ENCODE results near the gene RGL2. TPM values are rescaled to one million over a fixed set of nuclear protein-coding genes. Genes with fewer than 3 reads are reported as not detected.

Gene RGL2
- total RNA-seq, 3 donors from 2014 or later = 11.6 to 15.8 (median 15.4) TPM

DNA sequence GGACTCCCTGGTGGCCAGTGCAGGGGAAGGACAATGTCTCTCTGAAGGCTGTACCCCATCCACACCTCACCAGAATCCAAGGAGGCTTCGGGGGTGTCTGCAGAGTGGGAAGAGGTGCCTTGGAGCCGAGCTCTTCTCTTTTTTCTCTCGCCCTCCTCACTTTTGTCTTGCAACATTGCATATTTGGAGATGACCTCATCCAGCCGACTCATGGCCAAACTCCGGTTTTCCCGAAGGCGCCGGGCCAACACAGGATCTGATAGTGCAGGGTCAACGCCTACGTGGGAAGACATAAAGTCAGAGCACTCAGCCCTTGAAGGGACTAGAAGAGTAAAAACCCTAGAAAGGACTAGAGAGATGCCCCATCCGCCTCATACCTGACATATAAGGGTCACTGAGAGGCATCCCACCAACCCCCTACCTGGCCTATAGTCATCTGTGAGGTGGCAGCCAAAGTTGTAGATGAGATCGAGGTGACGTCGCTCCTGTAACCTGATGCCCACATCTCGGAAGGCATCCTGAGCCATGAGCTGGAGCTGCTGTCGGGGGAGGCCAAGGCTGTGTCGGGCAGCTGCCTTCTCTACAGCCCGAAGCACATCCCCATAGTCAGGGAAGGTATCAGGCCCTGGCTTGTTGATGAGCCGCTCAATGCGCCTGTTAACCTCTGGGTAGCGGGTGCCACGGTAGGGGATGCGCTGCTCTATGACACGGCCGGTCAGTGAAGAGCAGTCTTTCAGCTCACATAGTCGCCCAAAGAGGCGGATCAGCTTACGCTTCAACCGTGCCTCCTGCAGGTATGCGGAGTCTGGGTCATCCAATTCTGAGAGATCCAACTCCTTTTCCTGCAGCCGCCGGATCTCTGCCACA is 21.8 kb upstream of the RGL2 start:
- Mint-ChIP-seq H3K36me3 (ENCODE audit: insufficient read depth) (peaks cover 21% of the 10 kb centered on the region), H3K4me1 (ENCODE audit: low read depth) (peaks cover 73% of the 10 kb centered on the region), H3K27me3 (ENCODE audit: low read depth) (no peaks in the 10 kb centered on the region), H3K9me3 (no peaks in the 10 kb centered on the region), H3K4me3 (peak overlapping the region; percentile 98)
- DNase-seq (no peak), ATAC-seq (no peak)

DNA sequence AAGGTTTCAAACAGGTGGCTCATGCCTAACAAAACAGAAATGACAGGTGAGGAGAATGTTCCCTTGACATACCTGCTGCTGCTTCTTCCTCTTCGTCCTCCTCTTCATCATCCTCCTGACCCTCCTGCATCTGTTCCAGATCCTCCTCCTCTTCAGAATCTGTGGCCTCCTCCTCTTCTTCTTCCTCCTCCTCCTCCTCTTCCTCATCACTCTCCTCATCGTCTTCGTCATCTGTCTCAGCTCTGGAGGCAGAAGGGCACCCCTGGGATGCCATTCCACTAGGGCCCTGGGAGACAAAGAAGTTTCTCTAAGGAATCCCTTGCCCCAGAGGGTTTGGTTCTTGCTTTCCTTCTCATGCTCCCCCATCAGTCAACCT is 21.2 kb upstream of the RGL2 start:
- Mint-ChIP-seq H3K27me3 (ENCODE audit: low read depth) (no peaks in the 10 kb centered on the region), H3K36me3 (ENCODE audit: insufficient read depth) (peaks cover 21% of the 10 kb centered on the region), H3K4me1 (ENCODE audit: low read depth) (peaks cover 79% of the 10 kb centered on the region), H3K9me3 (no peaks in the 10 kb centered on the region), H3K4me3 (peak overlapping the region; percentile 98)
- ATAC-seq (no peak), DNase-seq (no peak)

DNA sequence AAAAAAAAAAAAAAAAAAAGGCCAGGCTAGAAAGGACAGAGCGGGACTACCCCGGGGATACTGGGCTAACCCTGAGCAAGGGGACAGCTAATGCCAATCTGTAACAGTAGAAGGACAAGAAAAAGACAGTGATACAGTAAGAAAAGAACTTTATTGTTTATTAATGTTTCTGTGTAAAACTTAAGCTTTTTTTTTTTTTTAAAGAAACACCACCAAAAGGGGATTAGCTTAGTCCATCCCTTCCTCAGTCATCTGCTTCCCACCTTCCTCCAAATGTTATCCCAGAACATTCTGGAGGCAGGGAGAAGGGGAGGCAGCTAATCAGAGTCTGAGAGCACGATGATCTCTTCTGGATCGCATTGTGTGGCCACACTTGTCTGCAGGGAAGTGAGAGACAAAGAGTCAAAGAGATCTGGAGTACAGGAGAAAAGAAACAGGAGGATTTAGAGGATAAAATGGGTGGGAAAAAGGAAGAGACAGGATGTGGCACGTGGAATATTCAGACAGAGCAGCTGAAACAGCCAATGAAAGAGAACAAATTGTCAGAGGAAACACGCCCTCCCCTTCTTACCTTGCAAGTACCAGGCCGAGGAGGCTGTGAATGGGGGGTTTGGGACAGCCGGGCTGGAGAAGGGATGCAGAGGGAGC is 19.8 kb upstream of the RGL2 start:
- H3K36me3 Mint-ChIP-seq (ENCODE audit: insufficient read depth) = peaks cover 21% of the 10 kb centered on the region
- H3K4me3 Mint-ChIP-seq = peak overlapping the region; percentile 92
- ATAC-seq = no peak

DNA sequence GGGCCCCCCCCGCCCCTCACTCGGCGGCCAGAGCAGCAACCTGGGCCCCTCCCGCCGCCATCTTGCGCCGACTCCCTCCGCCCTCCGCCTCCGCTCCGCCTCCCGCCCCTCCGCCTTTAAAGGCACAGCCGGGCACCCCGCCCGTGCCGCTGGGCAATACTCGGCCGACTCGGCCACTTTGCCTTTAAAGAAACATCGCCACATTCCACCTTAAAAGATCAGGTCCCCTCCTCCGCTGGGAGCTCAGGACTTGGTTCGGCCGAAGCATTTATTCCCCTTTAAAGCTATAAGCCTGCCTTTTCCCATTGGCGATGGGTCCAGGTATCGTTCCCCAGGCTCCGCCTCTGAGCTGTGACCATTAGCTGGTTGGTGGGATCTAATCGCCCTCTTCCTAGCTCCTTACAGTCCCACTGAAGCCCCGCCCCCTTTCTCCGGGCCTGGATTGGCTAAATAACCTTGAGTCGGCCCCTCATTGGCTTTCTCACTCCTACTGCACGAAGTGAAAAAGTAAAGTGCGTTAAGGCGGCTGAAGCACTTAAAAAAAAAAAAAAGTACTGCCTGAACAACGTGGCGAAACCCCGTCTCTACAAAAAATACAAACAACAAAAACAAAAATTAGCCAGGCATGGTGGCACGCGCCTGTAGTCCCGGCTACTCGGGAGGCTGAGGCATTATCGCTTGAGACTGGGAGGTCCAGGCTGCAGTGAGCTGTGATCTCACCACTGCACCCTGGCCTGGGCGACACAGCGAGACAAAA is 19.1 kb upstream of the RGL2 start, which contains the start of gene ZBTB22:
Gene ZBTB22, minus strand, starts transcription at position 76 of the 757 bp plus-strand sequence. CDS start 828 bp downstream, outside the sequence.
- peaks cover 21% of the 10 kb centered on the region for H3K36me3 Mint-ChIP-seq (ENCODE audit: insufficient read depth)

More for the DNA sequence above, 19.8 kb upstream of the RGL2 start:
- H3K4me1 Mint-ChIP-seq (ENCODE audit: low read depth) = peaks cover 79% of the 10 kb centered on the region
- H3K9me3 Mint-ChIP-seq = no peaks in the 10 kb centered on the region
- H3K27me3 Mint-ChIP-seq (ENCODE audit: low read depth) = no peaks in the 10 kb centered on the region
- no peak for DNase-seq

DNA sequence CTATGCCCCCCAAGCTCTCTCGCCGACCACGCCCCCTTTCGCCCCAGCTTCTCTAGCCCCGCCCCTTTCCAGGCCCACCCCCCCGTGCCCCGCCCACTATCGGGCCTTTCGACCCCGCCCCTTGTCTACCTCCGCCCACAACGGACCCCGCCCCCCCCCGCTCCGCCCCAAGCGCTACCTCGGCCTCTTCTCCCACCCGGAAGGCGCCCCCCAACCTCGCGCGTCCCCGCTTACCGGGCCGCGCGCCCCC is 18.6 kb upstream of the RGL2 start:
- Mint-ChIP-seq H3K27me3 (ENCODE audit: low read depth) (no peaks in the 10 kb centered on the region), H3K36me3 (ENCODE audit: insufficient read depth) (peaks cover 25% of the 10 kb centered on the region)

More for the DNA sequence above, 19.1 kb upstream of the RGL2 start, which contains the start of gene ZBTB22:
- Mint-ChIP-seq H3K4me3 (peak within 1 kb of the TSS; percentile 92), H3K9me3 (no peaks in the 10 kb centered on the region), H3K4me1 (ENCODE audit: low read depth) (peaks cover 76% of the 10 kb centered on the region), H3K27me3 (ENCODE audit: low read depth) (no peaks in the 10 kb centered on the region)
- DNase-seq (peak; percentile 93), ATAC-seq (peak; percentile 63 to 73)

DNA sequence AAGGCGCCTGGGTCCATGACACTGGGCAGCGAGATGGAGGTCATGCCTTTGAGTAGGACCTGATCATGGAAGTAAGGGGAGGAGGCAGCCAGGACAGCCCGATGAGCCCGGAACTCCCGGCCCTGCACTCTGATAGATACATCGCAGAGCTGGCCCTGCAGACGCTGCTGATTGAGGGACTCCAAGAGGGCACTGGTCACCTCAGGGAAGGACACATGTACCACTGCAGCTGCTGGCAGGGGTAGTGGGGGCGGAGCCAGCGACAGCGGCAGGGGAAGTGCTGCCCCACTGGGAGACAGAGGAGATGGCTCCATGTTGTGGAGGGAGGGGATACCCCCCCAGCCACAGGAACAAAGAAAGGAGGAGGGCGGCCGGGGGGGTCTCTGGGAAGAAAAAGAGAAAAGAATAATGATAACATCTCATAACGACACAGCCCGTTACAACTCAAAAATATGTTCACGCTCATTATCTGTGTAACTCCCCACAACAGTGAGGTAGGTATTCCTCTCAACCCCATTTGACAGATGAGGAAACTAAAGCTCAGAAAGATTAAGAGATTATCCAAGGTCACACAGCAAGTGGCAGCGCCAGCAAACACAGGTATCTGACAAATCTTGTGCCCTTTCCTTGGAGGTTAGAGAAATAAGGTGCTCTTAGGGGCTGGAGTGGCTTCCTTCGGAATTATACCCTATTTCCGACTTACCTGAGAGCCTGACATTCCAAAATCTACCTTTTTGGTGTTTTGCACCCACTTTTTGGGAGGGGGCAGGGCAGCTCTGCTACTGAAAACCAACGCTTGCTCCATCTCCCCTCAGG is 18.1 kb upstream of the RGL2 start:
- peaks cover 77% of the 10 kb centered on the region for H3K4me1 Mint-ChIP-seq (ENCODE audit: low read depth)
- H3K36me3 Mint-ChIP-seq (ENCODE audit: insufficient read depth) = peaks cover 22% of the 10 kb centered on the region
- no peak for ATAC-seq
- DNase-seq = no peak
- H3K4me3 Mint-ChIP-seq = peak overlapping the region; percentile 75
- H3K9me3 Mint-ChIP-seq = no peaks in the 10 kb centered on the region
- no peaks in the 10 kb centered on the region for H3K27me3 Mint-ChIP-seq (ENCODE audit: low read depth)

More for the DNA sequence above, 18.6 kb upstream of the RGL2 start:
- ATAC-seq (no peak), DNase-seq (no peak)
- Mint-ChIP-seq H3K4me3 (peak overlapping the region; percentile 75), H3K9me3 (no peaks in the 10 kb centered on the region), H3K4me1 (ENCODE audit: low read depth) (peaks cover 78% of the 10 kb centered on the region)

DNA sequence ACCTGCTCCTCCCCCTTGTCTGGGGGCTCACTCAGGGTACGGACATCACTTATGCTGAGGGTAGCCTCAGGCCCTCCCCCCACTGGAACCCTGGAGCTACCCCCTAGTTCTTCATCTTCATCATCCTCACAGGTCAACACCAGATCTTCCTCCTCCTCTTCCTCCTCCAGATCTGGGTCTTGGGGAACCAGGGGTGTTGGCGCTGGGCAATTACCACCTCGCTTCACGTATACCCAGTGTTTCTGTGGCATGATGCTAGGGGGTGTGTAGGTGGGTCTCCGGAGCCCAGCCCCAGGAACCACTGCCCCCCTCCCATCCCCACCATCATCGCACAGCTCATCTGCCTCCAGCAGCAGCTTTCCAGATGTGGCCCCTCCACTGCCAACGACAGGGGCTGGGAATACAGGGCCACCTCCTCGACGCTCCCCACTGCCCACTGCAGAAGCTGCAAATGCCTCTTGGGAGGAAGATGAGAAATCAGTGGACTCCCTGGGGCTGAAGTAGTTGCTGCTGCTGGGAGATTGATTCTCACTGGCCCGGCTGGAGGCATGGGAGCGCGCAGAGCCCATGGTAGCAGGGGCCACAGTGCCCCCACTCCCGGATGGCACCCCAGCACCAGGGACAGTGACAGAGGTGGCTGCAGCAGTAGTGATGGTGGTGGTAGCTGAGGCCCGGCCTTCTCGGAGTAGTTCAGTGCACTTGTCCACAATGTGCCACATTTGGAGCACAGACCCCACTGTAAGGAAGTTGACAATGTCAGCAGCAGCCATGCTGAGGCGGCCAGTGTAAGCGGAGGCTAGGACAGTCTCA is 17.3 kb upstream of the RGL2 start:
- Mint-ChIP-seq H3K4me3 (peak overlapping the region; percentile 75), H3K4me1 (ENCODE audit: low read depth) (peaks cover 73% of the 10 kb centered on the region), H3K36me3 (ENCODE audit: insufficient read depth) (peaks cover 20% of the 10 kb centered on the region), H3K9me3 (no peaks in the 10 kb centered on the region), H3K27me3 (ENCODE audit: low read depth) (no peaks in the 10 kb centered on the region)
- ATAC-seq = no peak
- DNase-seq = no peak

DNA sequence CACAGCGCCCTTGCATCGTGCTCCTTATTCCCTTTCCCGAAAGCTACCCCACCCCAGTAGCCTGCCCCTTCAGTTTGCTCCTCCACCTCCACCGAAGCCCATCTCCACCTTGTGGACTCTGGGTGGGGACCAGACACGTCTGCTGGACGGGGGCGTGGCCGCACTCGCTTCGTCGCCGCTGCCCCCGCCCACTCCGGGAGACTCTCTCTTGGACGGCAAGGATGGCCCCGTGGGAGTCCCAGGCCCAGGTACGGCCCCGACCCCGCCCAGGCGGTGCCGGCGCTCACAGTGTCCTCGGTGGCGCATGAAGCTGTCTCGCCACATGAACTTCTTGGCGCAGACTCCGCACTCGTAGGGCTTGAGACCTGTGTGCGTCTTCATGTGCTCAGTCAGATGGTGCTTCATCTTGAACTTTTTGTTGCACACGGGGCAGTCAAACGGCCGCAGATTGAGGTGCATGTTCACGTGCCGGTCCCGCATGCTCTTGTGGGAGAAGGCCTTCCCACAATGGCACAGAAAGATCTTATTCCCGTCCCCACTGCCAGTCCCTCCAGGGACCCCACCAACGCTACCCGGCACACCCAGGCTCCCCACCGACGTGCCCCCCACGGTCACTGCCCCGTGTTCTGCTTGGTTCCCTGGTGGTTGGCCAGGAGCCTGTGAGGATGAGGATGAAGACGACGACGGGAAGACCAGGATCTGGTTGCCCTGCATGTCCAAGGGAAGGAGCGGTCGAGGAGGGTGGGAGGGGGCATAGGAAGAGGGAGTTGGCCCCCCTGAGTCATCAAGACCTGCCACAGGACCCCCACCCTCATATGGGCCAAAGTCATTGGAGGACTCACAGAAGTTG is 16.4 kb upstream of the RGL2 start:
- H3K4me1 Mint-ChIP-seq (ENCODE audit: low read depth) = peaks cover 68% of the 10 kb centered on the region
- no peaks in the 10 kb centered on the region for H3K9me3 Mint-ChIP-seq
- no peak for DNase-seq
- ATAC-seq = no peak
- no peaks in the 10 kb centered on the region for H3K27me3 Mint-ChIP-seq (ENCODE audit: low read depth)
- peaks cover 19% of the 10 kb centered on the region for H3K36me3 Mint-ChIP-seq (ENCODE audit: insufficient read depth)
- H3K4me3 Mint-ChIP-seq = peak overlapping the region; percentile 95

DNA sequence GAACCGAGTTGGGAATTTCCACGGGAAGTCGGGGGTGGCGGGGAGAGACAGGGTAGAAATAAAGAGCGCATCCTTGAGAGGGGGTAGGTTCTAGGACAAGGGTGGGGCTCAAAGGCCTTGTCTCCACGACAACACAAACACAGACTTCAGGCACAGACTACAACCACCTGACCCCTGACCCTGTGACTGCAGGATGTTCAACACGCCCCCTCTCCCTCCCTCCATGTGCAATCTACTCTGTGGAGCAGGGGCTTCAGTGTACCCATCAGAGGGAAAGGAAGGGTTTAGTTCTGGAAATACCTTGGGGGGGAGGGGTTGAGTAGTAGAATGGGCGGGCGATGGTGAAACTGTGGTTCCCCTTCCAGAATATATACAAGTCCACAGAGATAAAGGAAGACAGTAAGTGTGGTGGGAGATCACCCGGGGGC is 15.8 kb upstream of the RGL2 start:
- Mint-ChIP-seq H3K36me3 (ENCODE audit: insufficient read depth) (peaks cover 15% of the 10 kb centered on the region), H3K4me3 (peak overlapping the region; percentile 95), H3K4me1 (ENCODE audit: low read depth) (peaks cover 62% of the 10 kb centered on the region), H3K27me3 (ENCODE audit: low read depth) (no peaks in the 10 kb centered on the region), H3K9me3 (no peaks in the 10 kb centered on the region)
- peak; percentile 67 for DNase-seq
- ATAC-seq = peak; percentile 18 to 23

DNA sequence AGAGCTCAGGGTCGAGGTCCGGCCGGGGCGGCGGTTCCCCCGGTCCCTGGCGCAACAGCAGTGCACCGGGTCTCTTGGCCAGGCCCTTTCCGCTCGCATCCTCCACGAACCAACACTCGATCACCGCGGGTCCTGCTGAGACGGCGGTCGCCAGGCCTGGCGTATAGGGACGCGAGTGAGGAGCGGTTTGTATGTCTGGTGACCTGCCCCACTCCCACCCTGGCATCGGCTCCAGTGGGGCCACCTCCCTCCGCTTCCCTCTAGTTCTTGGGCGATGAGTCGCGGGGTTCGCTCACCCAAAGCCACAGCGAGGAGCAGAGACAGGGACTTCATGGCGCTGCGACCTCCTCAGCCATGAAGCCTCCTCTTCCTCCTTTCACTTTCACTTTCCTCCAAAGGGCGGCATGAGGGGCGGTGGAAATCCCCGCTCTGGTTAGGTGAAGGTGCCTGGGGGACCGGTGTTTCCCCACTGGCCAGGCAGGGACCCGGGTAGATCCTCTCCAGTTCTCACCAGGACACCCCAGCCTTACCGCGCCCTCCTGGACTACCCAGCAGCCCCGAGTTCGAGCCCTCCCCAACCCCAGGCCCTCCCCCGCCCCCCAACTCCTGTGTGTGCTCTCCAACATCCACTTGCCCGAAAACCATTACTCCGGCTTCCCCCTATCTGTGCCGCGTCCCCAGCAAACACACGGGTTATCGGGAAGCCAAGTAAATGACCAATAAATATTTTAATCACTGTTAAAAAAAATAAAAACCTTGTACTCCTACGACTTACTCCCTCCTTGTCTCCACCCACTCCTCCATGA is 15.2 kb upstream of the RGL2 start, which contains the start of gene TAPBP:
Gene TAPBP, minus strand, starts transcription at position 370 of the 806 bp plus-strand sequence. Its CDS starts 37 bp downstream, at position 333.
- H3K4me1 Mint-ChIP-seq (ENCODE audit: low read depth) = peaks cover 58% of the 10 kb centered on the region
- H3K36me3 Mint-ChIP-seq (ENCODE audit: insufficient read depth) = peaks cover 12% of the 10 kb centered on the region
- no peaks in the 10 kb centered on the region for H3K9me3 Mint-ChIP-seq
- ATAC-seq (peak; percentile 55 to 60), DNase-seq (peak; percentile 81)
- peak within 1 kb of the TSS; percentile 95 for H3K4me3 Mint-ChIP-seq
- no peaks in the 10 kb centered on the region for H3K27me3 Mint-ChIP-seq (ENCODE audit: low read depth)

DNA sequence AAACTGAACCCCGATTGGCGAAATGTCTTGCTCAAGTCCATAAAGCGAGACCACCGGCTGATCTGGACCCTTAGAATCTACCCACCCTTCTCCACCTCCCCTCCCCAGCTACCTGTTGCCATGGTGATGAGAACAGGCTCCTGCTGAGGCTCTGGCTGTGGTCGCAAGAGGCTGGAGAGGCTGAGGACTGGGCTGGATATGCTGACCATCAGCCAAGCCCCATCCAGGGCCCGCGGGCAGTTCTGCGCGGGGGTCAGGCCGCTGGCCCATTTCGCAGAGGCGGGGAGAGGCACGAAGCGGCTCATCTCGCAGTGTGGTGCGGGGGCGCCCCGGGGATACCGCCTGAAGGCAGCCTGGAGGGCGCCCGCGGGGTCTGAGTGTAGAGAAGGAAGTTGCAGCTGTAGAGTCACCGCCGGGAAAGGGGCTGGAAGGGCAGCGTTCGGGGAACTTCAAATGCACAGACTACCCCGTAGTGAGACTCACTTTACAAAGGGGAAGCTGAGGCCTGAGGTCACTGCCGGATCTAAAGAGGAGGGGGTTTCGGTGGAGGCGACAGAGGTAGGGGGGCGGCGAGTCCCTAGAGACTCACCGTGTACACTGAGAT is 14.5 kb upstream of the RGL2 start:
- Mint-ChIP-seq H3K9me3 (no peaks in the 10 kb centered on the region), H3K4me3 (peak overlapping the region; percentile 95), H3K36me3 (ENCODE audit: insufficient read depth) (peaks cover 13% of the 10 kb centered on the region), H3K27me3 (ENCODE audit: low read depth) (no peaks in the 10 kb centered on the region), H3K4me1 (ENCODE audit: low read depth) (peaks cover 58% of the 10 kb centered on the region)
- DNase-seq (peak; percentile 48), ATAC-seq (peak; percentile 10 to 20)
